ENCODE measurements around the gene DRD4.

DNA sequence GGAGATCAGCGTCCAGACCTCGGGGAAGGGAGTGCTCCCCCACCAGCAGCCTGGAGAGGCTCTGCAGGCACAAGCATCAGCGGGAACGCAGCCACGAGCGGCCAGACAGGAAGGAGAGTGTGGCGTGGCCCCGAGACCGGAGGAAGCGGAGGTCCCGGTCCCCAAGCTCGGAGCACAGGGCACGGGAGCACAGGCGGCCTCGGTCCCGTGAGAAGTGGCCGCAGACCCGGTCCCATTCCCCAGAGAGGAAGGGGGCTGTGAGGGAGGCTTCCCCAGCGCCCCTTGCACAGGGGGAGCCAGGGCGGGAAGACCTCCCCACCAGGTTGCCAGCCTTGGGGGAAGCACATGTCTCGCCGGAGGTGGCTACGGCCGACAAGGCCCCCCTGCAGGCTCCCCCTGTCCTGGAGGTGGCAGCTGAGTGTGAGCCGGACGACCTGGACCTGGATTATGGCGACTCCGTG, 28.2 kb upstream of the DRD4 start:
- TF ChIP-seq CTCF (IDR thresholded peaks at IDR 0.05) = no peak
- TF ChIP-seq POLR2A (IDR thresholded peaks at IDR 0.05) = no peak

All from thyroid gland (tissue), 4 donors.